C4-2B (cell line): ENCODE results near the gene PFKFB4.

Experiments
- CTCF ChIP-seq: fragments of 450-650 bp; conservative IDR thresholded peaks from 2 replicates; pipeline ENCODE4 v1.5.1; 2017; ENCODE audit warnings: mild to moderate bottlenecking
- ZFX ChIP-seq: fragments of 450-650 bp; IDR thresholded peaks from 2 replicates; pipeline ENCODE4 v1.6.1; 2017

DNA sequence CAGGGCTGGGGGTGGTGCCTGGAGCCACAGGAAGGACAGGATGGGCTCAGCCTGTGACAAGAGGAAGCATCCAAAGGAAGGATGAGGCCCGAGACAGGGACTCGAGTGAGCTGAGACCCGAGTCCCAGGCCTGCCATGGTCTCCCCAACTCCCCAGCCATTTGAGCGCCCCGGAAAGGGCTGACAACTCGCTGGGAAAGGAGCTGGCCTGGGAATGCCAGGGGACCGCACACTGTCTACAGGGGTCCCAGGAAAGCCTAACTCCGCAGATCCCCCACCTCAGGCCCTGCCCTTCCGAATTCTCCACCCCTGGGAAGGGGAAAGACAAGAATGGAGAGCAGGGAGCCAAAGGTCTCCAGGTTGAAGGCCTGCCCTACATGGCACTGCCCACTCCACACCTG lies 31.6 kb downstream of the PFKFB4 start:
- TF ChIP-seq CTCF (no peak), ZFX (no peak)
